HG03060 (cell line): Measurements from ENCODE around the gene HMGN4.
A peak's percentile ranks its signal among the peaks of the same experiment; 100 is the strongest.
"Not testable (repeated sequence)": the region's sequence is repeated elsewhere in the genome, so short reads cannot be mapped to it uniquely, and the experiment has no call there.

Source experiments
- ATAC-seq: cut with Tn5 transposase; IDR thresholded peaks from one replicate; pipeline ENCODE4 v1.9.1; 2021; ENCODE audit warnings: low read depth, moderate number of reproducible peaks; ENCODE audit not compliant: unreplicated experiment

The HMGN4 gene

GRCh38 chr6:26521600-26522391 lies 16.4 kb upstream of the HMGN4 start:
- peak; percentile 37 for ATAC-seq

GRCh38 chr6:26522486-26523228 lies 15.5 kb upstream of the HMGN4 start:
- not testable (repeated sequence) for ATAC-seq

- not testable (repeated sequence) for ATAC-seq
These were observed 13.9 kb upstream of the HMGN4 start for GRCh38 chr6:26524314-26524713.

GRCh38 chr6:26524722-26525370 lies 13.3 kb upstream of the HMGN4 start:
- no peak for ATAC-seq

GRCh38 chr6:26525838-26526237 lies 12.3 kb upstream of the HMGN4 start:
- ATAC-seq: no peak

GRCh38 chr6:26526928-26527327 lies 11.2 kb upstream of the HMGN4 start:
- ATAC-seq: no peak

- no peak for ATAC-seq
These were observed 8.0 kb upstream of the HMGN4 start for GRCh38 chr6:26530203-26530602.

- no peak for ATAC-seq
These were observed 6.3 kb upstream of the HMGN4 start for GRCh38 chr6:26531897-26532296.

GRCh38 chr6:26532699-26533531 lies 5.3 kb upstream of the HMGN4 start:
- ATAC-seq: peak; percentile 37

GRCh38 chr6:26533532-26533931 lies 4.6 kb upstream of the HMGN4 start:
- ATAC-seq: no peak

GRCh38 chr6:26534681-26535465 lies 3.3 kb upstream of the HMGN4 start:
- no peak for ATAC-seq

GRCh38 chr6:26536571-26537159 lies 1.5 kb upstream of the HMGN4 start:
- ATAC-seq: no peak

GRCh38 chr6:26537160-26537845 lies 863 bp upstream of the HMGN4 start:
- ATAC-seq: peak; percentile 31

GRCh38 chr6:26538572-26538902 lies 371 bp downstream of the HMGN4 start:
- ATAC-seq: no peak

GRCh38 chr6:26539071-26539615 lies 977 bp downstream of the HMGN4 start:
- no peak for ATAC-seq

- ATAC-seq: no peak
These were observed 3.4 kb downstream of the HMGN4 start for GRCh38 chr6:26541579-26541978.

- no peak for ATAC-seq
These were observed 5.8 kb downstream of the HMGN4 start for GRCh38 chr6:26543953-26544352.

- no peak for ATAC-seq
These were observed 6.3 kb downstream of the HMGN4 start for GRCh38 chr6:26544473-26544872.

GRCh38 chr6:26545627-26546026 lies 7.5 kb downstream of the HMGN4 start:
- no peak for ATAC-seq
